Stimulated activated CD8-positive, alpha-beta memory T cell treated with anti-CD3 and anti-CD28 coated beads, Interleukin-4, amount 100 ng/mL, for 1 hour (primary cell): ENCODE data around the gene IREB2.
"Not testable (repeated sequence)": the region's sequence is repeated elsewhere in the genome, so short reads cannot be mapped to it uniquely, and the experiment has no call there.

ENCODE experiments used
- DNase-seq, 2 donors: peaks; one replicate each; pipeline ENCODE4 v3.0.0-alpha.2; 2020; ENCODE audit warnings: low read depth in 2 of 2, low spot score in 1 of 2

The IREB2 gene

DNA sequence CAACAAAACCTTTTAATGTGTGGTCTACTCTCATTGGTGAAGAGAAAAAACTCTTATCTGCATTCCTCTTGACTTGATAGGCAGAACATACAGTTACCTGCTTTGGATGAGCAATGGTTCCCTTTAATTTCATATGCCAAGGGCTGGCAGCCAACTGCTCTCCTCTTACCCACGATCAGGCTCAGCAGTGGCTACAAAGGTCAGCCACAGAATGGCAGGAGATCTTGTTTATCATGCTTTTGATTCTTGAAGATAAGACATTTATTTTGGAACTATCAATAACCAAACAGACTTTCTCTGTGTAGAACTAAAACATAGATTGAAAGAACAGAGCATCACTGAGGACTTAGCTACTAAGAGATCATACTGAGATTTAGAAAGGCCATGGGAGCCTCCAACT lies 6.1 kb upstream of the IREB2 start:
- DNase-seq: no peak

- no peak for DNase-seq
Measured at GRCh38 chr15:78432664-78433063, 5.4 kb upstream of the IREB2 start.

GRCh38 chr15:78434134-78434533 lies 3.9 kb upstream of the IREB2 start:
- DNase-seq: no peak

GRCh38 chr15:78434711-78435110 lies 3.3 kb upstream of the IREB2 start:
- not testable (repeated sequence) for DNase-seq

- no peak for DNase-seq
Measured at GRCh38 chr15:78437107-78437761, 782 bp upstream of the IREB2 start.

DNA sequence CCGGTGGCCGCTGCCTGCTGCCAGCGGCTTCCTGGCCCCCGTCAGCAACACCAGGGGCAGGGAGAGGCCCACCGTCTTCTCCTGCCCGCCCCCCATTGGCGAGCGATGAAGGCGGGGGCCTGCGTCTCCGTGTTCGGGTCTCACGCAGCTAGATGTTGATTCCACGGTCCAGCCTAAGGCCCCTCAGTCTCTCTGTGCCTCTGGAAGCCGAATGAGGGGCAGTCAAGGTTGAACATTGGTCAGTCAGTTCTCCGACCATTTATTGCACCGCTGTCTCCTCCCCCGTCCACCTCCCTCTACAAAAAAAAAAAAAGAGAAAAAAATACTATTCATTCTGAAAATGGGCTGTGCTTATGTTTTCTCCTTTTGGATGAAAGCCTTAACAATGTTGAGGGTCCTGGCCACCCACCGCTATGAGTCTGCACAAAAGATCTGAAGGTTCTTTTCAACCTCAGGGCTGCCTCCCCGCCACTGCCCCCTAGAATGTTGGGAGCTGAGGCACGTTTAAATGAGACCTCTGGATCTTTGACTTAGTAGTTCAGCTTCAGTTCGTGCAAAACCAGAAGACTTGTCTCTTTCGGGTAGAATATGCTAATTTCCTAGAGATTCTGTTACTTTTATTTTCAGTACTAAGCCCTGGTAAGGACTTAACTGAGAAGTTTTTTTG lies 736 bp downstream of the IREB2 start:
- peak in 1 of 2 donors; percentile 5 for DNase-seq

GRCh38 chr15:78440375-78441373 lies 2.7 kb downstream of the IREB2 start:
- no peak for DNase-seq

DNA sequence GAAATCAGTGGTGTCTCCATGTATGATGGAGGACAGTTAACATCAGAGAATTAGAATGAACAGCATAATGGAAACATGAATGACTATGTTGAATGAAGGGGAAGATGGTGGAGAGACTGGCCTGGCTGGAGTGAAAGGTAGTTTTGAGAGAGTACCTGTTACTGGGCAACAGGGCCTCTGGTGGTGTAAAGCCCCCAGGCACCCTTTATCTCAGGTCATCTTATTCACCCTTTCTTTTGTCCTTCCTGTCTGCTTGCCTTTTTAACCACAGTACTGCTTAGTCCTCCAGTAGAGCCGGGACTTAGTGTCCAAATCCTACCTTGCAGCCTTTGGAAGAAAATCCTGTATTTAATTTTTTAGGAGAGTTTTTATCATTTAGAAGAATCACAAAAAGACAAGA lies 6.2 kb downstream of the IREB2 start:
- DNase-seq: no peak

DNA sequence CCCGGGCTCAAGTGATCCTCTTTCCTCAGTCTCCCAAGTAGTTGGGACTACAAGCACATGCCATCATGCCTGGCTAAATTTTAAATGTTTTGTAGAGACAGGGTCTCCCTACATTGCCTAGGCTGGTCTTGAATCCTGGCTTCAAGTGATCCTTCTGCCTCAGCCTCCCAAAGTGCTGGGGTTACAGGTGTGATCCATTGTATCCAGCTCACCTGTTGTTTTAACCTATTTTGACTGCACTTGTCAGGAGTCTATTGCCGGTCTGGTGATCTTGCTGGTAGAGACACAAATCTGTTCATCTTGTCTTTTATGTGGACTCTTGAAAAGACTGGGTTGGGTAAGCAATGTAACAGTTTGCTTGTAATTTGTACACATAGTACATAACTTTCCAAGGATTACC lies 7.9 kb downstream of the IREB2 start:
- DNase-seq: no peak

DNA sequence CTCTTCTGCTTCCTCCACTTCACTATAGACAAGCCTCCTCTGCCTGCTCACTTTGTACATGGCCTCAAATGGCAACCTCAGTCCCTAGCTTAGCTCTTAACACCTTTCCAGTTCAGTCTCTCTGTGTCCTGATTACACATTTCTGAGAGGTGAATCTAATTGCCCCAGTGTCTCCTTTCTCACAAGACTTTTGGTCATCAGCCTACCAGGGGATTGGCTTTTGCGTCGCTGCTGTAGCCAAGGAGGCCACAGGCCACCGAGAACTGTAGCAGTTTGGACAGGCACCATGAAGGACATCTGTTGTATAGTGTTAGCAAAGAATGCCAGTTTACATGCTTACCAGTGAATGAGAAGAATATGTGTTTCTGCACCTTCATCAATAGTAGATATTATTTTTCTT lies 8.5 kb downstream of the IREB2 start:
- no peak for DNase-seq

GRCh38 chr15:78448441-78449219 lies 10.6 kb downstream of the IREB2 start:
- DNase-seq: no peak

DNA sequence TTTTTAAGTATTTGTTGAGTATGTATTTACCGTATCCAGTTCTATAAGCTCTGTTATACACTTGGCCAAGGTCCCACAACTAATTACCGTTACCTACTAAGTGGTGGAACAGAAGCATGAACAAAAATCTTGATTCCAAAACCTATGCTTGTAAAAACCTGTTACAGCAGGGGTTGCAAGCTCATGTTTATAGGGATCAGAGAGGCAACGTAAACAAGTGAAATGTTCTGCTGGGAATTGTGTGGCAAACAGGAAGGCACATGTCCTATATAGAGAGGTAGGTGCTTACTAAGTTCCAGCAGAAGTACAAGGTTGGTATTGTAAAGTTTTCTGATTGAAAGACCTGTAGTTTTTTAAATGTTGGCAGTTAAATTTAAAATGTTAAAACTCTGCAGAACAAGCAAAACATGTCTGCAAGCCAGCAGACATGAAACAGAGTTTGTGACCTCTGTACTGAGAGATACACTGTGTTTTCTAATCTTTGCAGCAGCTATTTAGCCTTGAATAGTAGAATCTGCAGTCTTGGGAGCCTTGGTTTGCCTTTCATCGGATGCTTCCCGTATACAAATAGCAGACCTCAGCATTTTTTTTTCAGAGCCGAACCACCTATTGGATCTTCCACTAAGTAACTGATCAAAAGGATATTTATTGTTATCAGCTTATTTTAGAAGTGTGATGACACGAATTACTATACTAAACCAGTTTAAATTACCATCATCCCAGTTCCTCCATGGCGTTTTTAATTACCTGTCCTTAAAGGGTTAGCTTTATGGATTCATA lies 11.4 kb downstream of the IREB2 start:
- no peak for DNase-seq

DNA sequence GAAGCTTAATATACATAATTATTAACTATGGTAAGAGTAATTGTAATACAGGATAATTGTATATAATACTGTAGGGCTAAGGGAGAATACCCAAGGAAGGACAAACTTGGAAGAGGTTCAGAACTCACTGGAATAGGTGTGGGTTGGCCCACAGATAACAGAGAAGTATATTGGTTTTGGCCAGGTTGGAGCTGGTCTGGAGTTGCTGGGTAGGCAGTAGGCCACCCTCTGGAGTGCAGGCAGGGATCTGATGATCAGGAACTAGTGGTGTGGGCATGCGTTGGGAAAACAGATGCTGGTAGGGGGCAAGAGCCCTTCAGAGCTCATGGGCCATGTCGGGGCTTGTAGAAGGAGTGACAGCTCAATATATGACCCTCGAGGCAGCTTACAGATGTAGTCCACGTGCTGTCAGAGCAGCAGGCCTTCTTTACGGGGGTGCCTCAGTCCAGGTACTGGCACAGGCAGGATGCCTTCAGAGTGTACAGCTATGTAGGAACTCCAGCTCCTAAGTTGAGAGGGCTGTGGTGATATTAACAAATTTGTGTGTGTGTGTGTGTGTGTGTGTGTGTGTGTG lies 12.4 kb downstream of the IREB2 start:
- no peak for DNase-seq

GRCh38 chr15:78452485-78452884 lies 14.5 kb downstream of the IREB2 start:
- no peak for DNase-seq

- no peak for DNase-seq
Measured at GRCh38 chr15:78453447-78453846, 15.4 kb downstream of the IREB2 start.

- DNase-seq: no peak
Measured at GRCh38 chr15:78454992-78455391, 17.0 kb downstream of the IREB2 start.

- no peak for DNase-seq
Measured at GRCh38 chr15:78455749-78456148, 17.7 kb downstream of the IREB2 start.

DNA sequence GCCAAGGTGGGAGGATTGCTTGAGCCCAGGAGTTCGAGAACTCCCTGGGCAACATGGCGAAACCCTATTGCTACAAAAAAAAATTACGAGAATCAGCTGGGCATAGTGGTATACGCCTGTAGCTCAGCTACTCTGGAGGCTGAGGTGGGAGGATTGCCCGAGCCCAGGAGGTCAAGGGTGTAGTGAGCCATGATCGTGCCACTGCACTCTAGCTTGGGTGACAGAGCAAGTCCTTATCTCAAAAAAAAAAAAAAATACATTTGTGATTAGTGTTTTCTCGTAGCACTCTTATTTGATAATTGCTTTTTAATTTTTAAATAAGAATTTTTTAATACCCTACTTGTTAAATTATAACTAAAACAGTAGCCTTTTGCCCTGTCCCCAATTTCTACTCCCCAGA lies 18.4 kb downstream of the IREB2 start:
- DNase-seq: no peak

GRCh38 chr15:78457101-78457500 lies 19.1 kb downstream of the IREB2 start:
- DNase-seq: no peak

DNA sequence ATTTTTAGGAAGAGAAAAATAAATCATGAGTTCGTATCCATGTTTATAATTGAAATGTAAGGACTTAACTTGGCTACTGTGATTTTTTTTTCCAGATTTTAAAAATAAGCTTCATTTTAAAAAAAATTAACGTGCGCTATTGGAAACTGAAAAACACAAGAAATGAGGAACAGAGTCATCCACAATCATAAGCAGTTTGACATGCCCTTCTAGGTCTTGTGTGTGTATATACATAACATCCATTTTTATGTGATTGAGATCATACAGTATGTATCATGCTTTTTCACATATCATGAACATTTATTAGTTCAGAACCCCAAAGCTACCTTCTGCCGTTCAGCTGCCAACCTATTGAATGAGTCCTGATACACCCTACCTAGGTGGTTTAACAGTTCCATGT lies 22.7 kb downstream of the IREB2 start:
- no peak for DNase-seq
